ENCODE data around the gene PPIA. TPM values are rescaled to one million over a fixed set of nuclear protein-coding genes. Genes with fewer than 3 reads are reported as not detected.

PPIA gene
- total RNA-seq, 1 experiment from 2014 or later: 2,465 TPM

DNA sequence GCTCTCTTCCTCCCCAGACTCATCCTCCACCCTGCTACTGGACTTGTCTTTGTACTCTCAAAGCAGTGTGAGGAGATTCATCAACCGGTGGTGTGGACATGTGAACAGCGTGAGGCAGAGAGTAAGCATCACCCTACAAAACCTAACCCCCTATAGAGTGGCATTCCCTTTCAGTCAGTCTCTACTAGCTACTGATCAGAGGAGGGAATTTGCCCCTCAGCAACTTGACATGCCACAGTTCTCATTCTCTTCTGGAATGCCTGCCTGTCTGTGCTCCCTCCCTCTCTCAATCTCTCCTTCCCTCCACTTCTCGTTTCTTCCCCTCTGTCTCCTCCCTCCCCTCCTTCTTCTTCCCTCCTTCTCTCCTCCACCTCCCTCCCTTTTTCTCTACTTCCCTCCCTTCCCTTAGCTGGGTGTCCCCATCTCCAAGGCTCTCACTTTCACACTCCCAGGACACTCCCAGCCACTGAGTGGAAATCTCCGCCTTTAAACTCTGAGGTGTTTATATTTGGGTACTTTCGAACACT, 26.8 kb downstream of the PPIA start (continued):
- TF ChIP-seq, protein P1, sequence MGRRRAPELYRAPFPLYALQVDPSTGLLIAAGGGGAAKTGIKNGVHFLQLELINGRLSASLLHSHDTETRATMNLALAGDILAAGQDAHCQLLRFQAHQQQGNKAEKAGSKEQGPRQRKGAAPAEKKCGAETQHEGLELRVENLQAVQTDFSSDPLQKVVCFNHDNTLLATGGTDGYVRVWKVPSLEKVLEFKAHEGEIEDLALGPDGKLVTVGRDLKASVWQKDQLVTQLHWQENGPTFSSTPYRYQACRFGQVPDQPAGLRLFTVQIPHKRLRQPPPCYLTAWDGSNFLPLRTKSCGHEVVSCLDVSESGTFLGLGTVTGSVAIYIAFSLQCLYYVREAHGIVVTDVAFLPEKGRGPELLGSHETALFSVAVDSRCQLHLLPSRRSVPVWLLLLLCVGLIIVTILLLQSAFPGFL (CRISPR knock-in tag; IDR thresholded peaks at IDR 0.05; ENCODE audit: borderline replicate concordance): no peak
- no peak for TF ChIP-seq SOX15 (CRISPR knock-in tag; IDR thresholded peaks at IDR 0.05)

DNA sequence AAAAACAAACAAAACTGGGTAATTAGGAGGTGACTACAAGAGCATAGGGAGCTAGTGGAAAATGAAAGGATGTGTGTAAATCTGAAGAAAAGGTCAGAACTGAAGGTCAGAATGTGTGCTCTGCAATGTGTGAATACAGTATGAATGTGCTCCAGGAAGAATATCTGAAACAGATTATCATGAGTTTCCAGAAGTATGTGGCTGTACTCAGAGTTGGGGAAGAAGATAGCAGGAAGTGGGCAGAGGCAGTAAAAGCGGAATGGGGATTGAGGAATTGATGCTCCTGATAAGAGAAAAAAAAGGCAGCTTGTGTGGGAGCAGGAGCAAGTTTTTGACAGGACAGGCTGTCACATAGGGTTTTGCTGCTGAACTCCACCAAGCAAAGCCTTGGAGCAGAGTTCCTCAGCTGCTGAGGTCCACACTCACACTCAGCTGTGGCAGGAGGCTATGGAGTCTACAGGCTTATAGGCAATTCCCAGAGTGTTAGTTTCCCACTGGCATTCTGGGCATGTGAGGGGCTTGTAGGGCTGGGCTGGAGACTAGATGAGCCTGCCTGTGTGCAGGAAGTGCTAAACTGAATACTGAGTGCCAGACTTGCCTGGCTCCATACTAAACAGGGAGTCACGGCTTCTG, 28.5 kb downstream of the PPIA start:
- no peak for ATAC-seq
- peaks cover 4% of the 10 kb centered on the region; the same call in 1 of the 2 replicates for H3K4me1 Mint-ChIP-seq
- peak overlapping the region; percentile 61 for H3K27ac Mint-ChIP-seq
- ChIA-PET POLR2A (interaction anchor here (0.7 to 1.7 kb wide), 3 partner anchors 23 to 311 kb away, joined by 3 to 5 read pairs (median 4); no protein-coding TSS in a partner anchor), CTCF (no interaction called here)
- TF ChIP-seq, protein P2, sequence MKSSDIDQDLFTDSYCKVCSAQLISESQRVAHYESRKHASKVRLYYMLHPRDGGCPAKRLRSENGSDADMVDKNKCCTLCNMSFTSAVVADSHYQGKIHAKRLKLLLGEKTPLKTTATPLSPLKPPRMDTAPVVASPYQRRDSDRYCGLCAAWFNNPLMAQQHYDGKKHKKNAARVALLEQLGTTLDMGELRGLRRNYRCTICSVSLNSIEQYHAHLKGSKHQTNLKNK (CRISPR knock-in tag; IDR thresholded peaks at IDR 0.05): no peak
- TF ChIP-seq NR2C2 (CRISPR knock-in tag; IDR thresholded peaks at IDR 0.05) (no peak), GRHL2 (CRISPR knock-in tag; IDR thresholded peaks at IDR 0.05; ENCODE audit: insufficient replicate concordance, severe bottlenecking) (no peak), ZNF317 (CRISPR knock-in tag; IDR thresholded peaks at IDR 0.05; ENCODE audit: borderline replicate concordance, low read depth) (no peak), SP1 (CRISPR knock-in tag; conservative IDR thresholded peaks at IDR 0.05) (no peak), ZNF416 (CRISPR knock-in tag; IDR thresholded peaks at IDR 0.05) (no peak), FOXJ3 (CRISPR knock-in tag; IDR thresholded peaks at IDR 0.05; ENCODE audit: borderline replicate concordance) (no peak), SOX15 (CRISPR knock-in tag; IDR thresholded peaks at IDR 0.05) (no peak)
- TF ChIP-seq, protein P3, sequence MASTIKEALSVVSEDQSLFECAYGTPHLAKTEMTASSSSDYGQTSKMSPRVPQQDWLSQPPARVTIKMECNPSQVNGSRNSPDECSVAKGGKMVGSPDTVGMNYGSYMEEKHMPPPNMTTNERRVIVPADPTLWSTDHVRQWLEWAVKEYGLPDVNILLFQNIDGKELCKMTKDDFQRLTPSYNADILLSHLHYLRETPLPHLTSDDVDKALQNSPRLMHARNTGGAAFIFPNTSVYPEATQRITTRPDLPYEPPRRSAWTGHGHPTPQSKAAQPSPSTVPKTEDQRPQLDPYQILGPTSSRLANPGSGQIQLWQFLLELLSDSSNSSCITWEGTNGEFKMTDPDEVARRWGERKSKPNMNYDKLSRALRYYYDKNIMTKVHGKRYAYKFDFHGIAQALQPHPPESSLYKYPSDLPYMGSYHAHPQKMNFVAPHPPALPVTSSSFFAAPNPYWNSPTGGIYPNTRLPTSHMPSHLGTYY (CRISPR knock-in tag; IDR thresholded peaks at IDR 0.05): no peak
- H3K27me3 Mint-ChIP-seq (ENCODE audit: low read depth): no peaks in the 10 kb centered on the region
- no peak for DNase-seq (ENCODE audit: low spot score)
- peaks cover 28% of the 10 kb centered on the region for H3K36me3 Mint-ChIP-seq
- H3K4me3 Mint-ChIP-seq: no peak overlapping the region
- no peaks in the 10 kb centered on the region for H3K9me3 Mint-ChIP-seq

DNA sequence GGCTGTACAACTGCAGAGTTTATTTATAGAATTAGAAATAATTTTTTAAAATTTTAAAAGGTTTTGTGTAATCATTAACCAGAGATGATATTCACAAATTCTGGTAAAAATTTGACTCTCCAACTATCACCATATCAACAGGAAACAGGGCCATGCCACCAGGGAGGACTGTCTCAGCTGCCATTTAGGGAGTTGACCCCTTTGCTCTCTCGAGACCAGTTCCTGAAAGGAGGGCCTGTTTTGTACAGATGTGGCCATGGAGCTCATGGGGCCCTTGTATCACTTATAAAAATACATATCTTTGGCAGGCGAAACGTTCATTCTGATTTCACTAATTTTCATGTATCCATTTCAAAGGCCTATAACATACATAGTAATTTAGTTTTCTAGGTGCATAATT, 31.1 kb downstream of the PPIA start:
- ATAC-seq: no peak
- H3K4me1 Mint-ChIP-seq: peaks cover 4% of the 10 kb centered on the region; the same call in 1 of the 2 replicates
- H3K27me3 Mint-ChIP-seq (ENCODE audit: low read depth): no peaks in the 10 kb centered on the region
- H3K36me3 Mint-ChIP-seq: peaks cover 40% of the 10 kb centered on the region
- ChIA-PET POLR2A (no interaction called here), CTCF (interaction anchor here (1.5 kb wide), 1 partner anchor 20 kb away, joined by 3 read pairs; the partner anchor contains the start of gene H2AZ2)
- H3K4me3 Mint-ChIP-seq: no peak overlapping the region
- no peak overlapping the region for H3K27ac Mint-ChIP-seq
- TF ChIP-seq OVOL2 (CRISPR knock-in tag; IDR thresholded peaks at IDR 0.05; ENCODE audit: borderline replicate concordance) (no peak), TP53 (CRISPR knock-in tag; IDR thresholded peaks at IDR 0.05) (no peak), ATF1 (CRISPR knock-in tag; IDR thresholded peaks at IDR 0.05) (no peak), FOXP1 (CRISPR knock-in tag; IDR thresholded peaks at IDR 0.05; ENCODE audit: borderline replicate concordance) (no peak), ZNF671 (CRISPR knock-in tag; IDR thresholded peaks at IDR 0.05) (no peak), PRRX2 (CRISPR knock-in tag; IDR thresholded peaks at IDR 0.05) (no peak), TEAD1 (CRISPR knock-in tag; IDR thresholded peaks at IDR 0.05) (no peak)
- TF ChIP-seq, protein P4, sequence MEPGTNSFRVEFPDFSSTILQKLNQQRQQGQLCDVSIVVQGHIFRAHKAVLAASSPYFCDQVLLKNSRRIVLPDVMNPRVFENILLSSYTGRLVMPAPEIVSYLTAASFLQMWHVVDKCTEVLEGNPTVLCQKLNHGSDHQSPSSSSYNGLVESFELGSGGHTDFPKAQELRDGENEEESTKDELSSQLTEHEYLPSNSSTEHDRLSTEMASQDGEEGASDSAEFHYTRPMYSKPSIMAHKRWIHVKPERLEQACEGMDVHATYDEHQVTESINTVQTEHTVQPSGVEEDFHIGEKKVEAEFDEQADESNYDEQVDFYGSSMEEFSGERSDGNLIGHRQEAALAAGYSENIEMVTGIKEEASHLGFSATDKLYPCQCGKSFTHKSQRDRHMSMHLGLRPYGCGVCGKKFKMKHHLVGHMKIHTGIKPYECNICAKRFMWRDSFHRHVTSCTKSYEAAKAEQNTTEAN (CRISPR knock-in tag; IDR thresholded peaks at IDR 0.05): no peak
- DNase-seq (ENCODE audit: low spot score): no peak
- H3K9me3 Mint-ChIP-seq: no peaks in the 10 kb centered on the region

All from WTC11 (cell line).